Measurements from ENCODE around the gene GATAD2A.

DNA sequence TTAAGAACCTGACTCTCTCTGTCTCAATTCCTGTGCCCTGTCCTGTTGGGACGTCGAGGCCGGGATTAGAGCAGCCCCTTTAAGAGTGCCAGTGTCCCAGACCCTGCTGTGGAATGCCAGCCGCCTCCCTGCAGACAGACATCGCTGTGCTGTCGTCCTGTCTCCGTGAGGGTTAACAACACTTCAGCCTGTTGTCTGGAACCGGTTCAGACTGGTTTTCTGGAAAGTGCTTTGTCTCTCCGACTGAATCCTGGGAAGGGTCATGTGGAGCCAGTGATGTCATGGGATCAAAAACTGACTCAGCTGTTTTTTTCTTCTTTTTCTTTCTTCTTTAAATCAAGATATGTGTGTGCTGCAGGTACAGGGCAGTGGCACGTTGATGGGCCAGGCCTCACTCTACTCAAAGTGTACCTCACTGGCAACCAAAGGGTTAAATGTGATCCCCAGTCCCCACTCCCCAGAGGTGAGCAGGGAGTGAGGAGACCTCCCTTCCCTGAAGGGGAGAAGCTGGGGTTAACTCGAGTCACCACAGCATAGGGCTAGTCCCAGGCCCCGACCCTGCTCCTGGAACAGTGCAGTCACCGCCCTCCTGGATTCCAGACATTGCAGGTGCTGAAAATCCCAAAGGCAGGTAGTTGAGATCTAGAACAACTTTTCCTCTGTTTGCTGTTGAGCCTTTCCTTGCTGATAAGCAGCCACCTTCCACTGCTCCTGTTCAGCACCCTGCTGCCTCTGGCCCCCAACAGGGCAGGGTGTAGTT, 59.0 kb downstream of the GATAD2A start:
- TF ChIP-seq POLR2A (IDR thresholded peaks at IDR 0.05), result no peak
- TF ChIP-seq EP300 (IDR thresholded peaks at IDR 0.05; ENCODE audit: low read depth), result no peak

Measured in transverse colon (tissue), 1 donor.